Transverse colon (tissue), 4 donors: Measurements from ENCODE around the gene EML6.

Experiments used
- CTCF ChIP-seq, 5 experiments: fragments of 200-600 bp in 3 of 5; fragments of 450-650 bp in 2 of 5; sonication (generic) in 3 of 5; IDR thresholded peaks; 1 replicate in 2 of 5; 2 replicates in 3 of 5; pipeline ENCODE4 v1.5.1; 2016 to 2017; ENCODE audit warnings: antibody characterized with exemption in 5 of 5, inconsistent platforms in 3 of 5, mild to moderate bottlenecking in 2 of 5, moderate library complexity in 1 of 5
- EP300 ChIP-seq: sonication (generic); formaldehyde crosslinking; IDR thresholded peaks from one replicate; pipeline ENCODE4 v1.6.1; 2017; ENCODE audit warnings: antibody characterized with exemption, low read depth
- POLR2A ChIP-seq: fragments of 450-650 bp; IDR thresholded peaks from one replicate; pipeline ENCODE4 v1.6.1; 2016; ENCODE audit warnings: antibody characterized with exemption, mild to moderate bottlenecking, moderate library complexity
- POLR2AphosphoS5 ChIP-seq, 3 donors: sonication (generic); formaldehyde crosslinking; IDR thresholded peaks; one replicate each; pipeline ENCODE4 v1.6.1; 2016; ENCODE audit warnings: antibody characterized with exemption in 3 of 3

GRCh38 chr2:54962511-54962910, 239.0 kb downstream of the EML6 start:
- no peak for TF ChIP-seq CTCF (IDR thresholded peaks at IDR 0.05)
- no peak for TF ChIP-seq POLR2A
- TF ChIP-seq POLR2AphosphoS5 (IDR thresholded peaks at IDR 0.05): no peak
- no peak for TF ChIP-seq EP300
